SK-N-SH treated with all-trans-retinoic acid at 6 μM for 48 hours (cell line): ENCODE results near the gene OTC.

Experiments used
- ARNTL ChIP-seq: fragments of 450-650 bp; formaldehyde crosslinking; IDR thresholded peaks from 2 replicates; pipeline ENCODE4 v1.5.0; 2020; ENCODE audit warnings: low read depth, mild to moderate bottlenecking, moderate library complexity, borderline replicate concordance
- BACH2 ChIP-seq: fragments of 250-450 bp; sonication (Bioruptor Pico); IDR thresholded peaks from 2 replicates; pipeline ENCODE4 v1.9.0; 2021; ENCODE audit warnings: mild to moderate bottlenecking, borderline replicate concordance
- GLIS3 ChIP-seq: fragments of 250-450 bp; sonication (Bioruptor Pico); IDR thresholded peaks from 2 replicates; pipeline ENCODE4 v1.5.0; 2020; ENCODE audit warnings: mild to moderate bottlenecking, moderate library complexity
- ISL1 ChIP-seq: fragments of 250-450 bp; sonication (Bioruptor Pico); IDR thresholded peaks from 2 replicates; pipeline ENCODE4 v2.1.2; 2022; ENCODE audit warnings: mild to moderate bottlenecking, moderate library complexity
- OSR1 ChIP-seq: fragments of 250-450 bp; sonication (Bioruptor Pico); IDR thresholded peaks from 2 replicates; pipeline ENCODE4 v1.8.0; 2022; ENCODE audit warnings: moderate library complexity, mild to moderate bottlenecking, inconsistent platforms
- RARB ChIP-seq: fragments of 250-450 bp; sonication (Bioruptor Pico); IDR thresholded peaks from 2 replicates; pipeline ENCODE4 v1.8.0; 2021; ENCODE audit warnings: mild to moderate bottlenecking, moderate library complexity
- SNAI2 ChIP-seq: fragments of 250-450 bp; sonication (Bioruptor Pico); IDR thresholded peaks from 2 replicates; pipeline ENCODE4 v1.5.0; 2020; ENCODE audit warnings: mild to moderate bottlenecking, moderate library complexity
- ZC3H10 ChIP-seq: fragments of 250-450 bp; sonication (Bioruptor Pico); IDR thresholded peaks from 2 replicates; pipeline ENCODE4 v1.5.1; 2021; ENCODE audit warnings: mild to moderate bottlenecking, moderate library complexity
- ZFP30 ChIP-seq: fragments of 450-650 bp; formaldehyde crosslinking; IDR thresholded peaks from 2 replicates; pipeline ENCODE4 v1.5.0; 2022; ENCODE audit warnings: mild to moderate bottlenecking, moderate library complexity
- ZNF8 ChIP-seq: fragments of 450-650 bp; formaldehyde crosslinking; IDR thresholded peaks from 2 replicates; pipeline ENCODE4 v1.5.0; 2020; ENCODE audit warnings: mild to moderate bottlenecking, moderate library complexity
- TF ChIP-seq, protein P1 (sequence below): fragments of 250-450 bp; sonication (Bioruptor Pico); IDR thresholded peaks from 2 replicates; pipeline ENCODE4 v1.8.0; 2020; ENCODE audit warnings: mild to moderate bottlenecking, moderate library complexity, borderline replicate concordance
- TF ChIP-seq, protein P2 (sequence below): fragments of 250-450 bp; sonication (Bioruptor Pico); IDR thresholded peaks from 2 replicates; pipeline ENCODE4 v1.5.0; 2020; ENCODE audit warnings: mild to moderate bottlenecking, moderate library complexity
- TF ChIP-seq, protein P3 (sequence below): fragments of 250-450 bp; sonication (Bioruptor Pico); IDR thresholded peaks from 2 replicates; pipeline ENCODE4 v1.8.0; 2021; ENCODE audit warnings: low read depth, mild to moderate bottlenecking, moderate library complexity, borderline replicate concordance
- TF ChIP-seq, protein P4 (sequence below): fragments of 250-450 bp; sonication (Bioruptor Pico); IDR thresholded peaks from 2 replicates; pipeline ENCODE4 v1.5.1; 2020; ENCODE audit warnings: low read depth, mild to moderate bottlenecking, moderate library complexity

DNA sequence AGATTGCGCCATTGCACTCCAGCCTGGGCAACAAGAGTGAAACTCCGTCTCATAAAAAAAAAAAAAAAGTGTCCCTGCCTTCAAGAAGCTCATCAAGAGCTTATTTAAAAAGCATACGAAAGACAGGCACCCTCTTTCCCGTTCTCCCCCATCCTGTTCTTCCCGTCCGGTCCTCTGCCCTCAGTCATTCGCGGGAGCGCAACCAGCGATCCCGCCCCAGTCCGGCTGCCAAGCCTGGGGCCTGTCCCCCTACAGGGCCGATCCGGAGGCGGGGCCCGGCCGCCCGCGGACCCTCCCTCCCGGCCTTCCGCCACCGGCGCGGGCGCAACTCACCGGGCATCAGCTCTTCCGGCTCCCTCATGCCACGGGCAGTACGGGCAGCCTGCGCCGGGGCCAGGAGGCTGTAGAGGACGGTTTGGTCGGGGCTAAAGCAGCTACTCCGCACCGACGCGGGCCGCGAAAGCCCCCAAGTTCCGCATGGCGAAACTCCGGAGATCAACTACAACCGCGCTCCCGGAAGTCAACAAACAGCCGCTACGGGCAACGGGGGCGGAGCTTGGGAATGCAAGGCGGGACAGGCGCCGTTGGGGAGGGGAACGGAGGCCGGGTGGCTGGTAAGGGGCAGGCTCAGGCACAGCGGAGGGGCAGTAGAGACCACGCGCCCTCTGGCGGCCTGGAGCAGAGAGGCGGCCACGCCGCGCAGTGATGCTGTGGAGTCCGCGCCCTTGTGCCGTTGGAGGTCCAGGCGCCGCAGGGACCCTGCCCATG, 25.2 kb upstream of the OTC start, which contains the start of gene RPGR:
- TF ChIP-seq, protein P1, sequence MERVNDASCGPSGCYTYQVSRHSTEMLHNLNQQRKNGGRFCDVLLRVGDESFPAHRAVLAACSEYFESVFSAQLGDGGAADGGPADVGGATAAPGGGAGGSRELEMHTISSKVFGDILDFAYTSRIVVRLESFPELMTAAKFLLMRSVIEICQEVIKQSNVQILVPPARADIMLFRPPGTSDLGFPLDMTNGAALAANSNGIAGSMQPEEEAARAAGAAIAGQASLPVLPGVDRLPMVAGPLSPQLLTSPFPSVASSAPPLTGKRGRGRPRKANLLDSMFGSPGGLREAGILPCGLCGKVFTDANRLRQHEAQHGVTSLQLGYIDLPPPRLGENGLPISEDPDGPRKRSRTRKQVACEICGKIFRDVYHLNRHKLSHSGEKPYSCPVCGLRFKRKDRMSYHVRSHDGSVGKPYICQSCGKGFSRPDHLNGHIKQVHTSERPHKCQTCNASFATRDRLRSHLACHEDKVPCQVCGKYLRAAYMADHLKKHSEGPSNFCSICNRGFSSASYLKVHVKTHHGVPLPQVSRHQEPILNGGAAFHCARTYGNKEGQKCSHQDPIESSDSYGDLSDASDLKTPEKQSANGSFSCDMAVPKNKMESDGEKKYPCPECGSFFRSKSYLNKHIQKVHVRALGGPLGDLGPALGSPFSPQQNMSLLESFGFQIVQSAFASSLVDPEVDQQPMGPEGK (CRISPR knock-in tag) = no peak
- TF ChIP-seq ISL1 (CRISPR knock-in tag) (no peak), OSR1 (CRISPR knock-in tag) (no peak), RARB (CRISPR knock-in tag) (no peak), ZFP30 (CRISPR knock-in tag) (no peak), ZNF8 (CRISPR knock-in tag) (no peak), GLIS3 (no peak), ARNTL (CRISPR knock-in tag) (no peak), SNAI2 (no peak), ZC3H10 (CRISPR knock-in tag) (no peak), BACH2 (no peak)
- TF ChIP-seq, protein P2, sequence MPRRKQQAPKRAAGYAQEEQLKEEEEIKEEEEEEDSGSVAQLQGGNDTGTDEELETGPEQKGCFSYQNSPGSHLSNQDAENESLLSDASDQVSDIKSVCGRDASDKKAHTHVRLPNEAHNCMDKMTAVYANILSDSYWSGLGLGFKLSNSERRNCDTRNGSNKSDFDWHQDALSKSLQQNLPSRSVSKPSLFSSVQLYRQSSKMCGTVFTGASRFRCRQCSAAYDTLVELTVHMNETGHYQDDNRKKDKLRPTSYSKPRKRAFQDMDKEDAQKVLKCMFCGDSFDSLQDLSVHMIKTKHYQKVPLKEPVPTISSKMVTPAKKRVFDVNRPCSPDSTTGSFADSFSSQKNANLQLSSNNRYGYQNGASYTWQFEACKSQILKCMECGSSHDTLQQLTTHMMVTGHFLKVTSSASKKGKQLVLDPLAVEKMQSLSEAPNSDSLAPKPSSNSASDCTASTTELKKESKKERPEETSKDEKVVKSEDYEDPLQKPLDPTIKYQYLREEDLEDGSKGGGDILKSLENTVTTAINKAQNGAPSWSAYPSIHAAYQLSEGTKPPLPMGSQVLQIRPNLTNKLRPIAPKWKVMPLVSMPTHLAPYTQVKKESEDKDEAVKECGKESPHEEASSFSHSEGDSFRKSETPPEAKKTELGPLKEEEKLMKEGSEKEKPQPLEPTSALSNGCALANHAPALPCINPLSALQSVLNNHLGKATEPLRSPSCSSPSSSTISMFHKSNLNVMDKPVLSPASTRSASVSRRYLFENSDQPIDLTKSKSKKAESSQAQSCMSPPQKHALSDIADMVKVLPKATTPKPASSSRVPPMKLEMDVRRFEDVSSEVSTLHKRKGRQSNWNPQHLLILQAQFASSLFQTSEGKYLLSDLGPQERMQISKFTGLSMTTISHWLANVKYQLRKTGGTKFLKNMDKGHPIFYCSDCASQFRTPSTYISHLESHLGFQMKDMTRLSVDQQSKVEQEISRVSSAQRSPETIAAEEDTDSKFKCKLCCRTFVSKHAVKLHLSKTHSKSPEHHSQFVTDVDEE (CRISPR knock-in tag) = no peak
- TF ChIP-seq, protein P3, sequence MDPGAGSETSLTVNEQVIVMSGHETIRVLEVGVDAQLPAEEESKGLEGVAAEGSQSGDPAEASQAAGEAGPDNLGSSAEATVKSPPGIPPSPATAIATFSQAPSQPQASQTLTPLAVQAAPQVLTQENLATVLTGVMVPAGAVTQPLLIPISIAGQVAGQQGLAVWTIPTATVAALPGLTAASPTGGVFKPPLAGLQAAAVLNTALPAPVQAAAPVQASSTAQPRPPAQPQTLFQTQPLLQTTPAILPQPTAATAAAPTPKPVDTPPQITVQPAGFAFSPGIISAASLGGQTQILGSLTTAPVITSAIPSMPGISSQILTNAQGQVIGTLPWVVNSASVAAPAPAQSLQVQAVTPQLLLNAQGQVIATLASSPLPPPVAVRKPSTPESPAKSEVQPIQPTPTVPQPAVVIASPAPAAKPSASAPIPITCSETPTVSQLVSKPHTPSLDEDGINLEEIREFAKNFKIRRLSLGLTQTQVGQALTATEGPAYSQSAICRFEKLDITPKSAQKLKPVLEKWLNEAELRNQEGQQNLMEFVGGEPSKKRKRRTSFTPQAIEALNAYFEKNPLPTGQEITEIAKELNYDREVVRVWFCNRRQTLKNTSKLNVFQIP (CRISPR knock-in tag) = no peak
- TF ChIP-seq, protein P4, sequence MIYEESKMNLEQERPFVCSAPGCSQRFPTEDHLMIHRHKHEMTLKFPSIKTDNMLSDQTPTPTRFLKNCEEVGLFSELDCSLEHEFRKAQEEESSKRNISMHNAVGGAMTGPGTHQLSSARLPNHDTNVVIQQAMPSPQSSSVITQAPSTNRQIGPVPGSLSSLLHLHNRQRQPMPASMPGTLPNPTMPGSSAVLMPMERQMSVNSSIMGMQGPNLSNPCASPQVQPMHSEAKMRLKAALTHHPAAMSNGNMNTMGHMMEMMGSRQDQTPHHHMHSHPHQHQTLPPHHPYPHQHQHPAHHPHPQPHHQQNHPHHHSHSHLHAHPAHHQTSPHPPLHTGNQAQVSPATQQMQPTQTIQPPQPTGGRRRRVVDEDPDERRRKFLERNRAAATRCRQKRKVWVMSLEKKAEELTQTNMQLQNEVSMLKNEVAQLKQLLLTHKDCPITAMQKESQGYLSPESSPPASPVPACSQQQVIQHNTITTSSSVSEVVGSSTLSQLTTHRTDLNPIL = no peak
